HEK293 (cell line): Measurements from ENCODE around the gene UTP14A.

Source experiments
- CTCF ChIP-seq: fragments of 450-650 bp; formaldehyde crosslinking; IDR thresholded peaks from 2 replicates; pipeline ENCODE4 v1.5.1; 2016; ENCODE audit warnings: missing biosample characterization, missing genetic modification characterization
- REST ChIP-seq: fragments of 450-650 bp; formaldehyde crosslinking; IDR thresholded peaks from 2 replicates; pipeline ENCODE4 v1.5.1; 2016; ENCODE audit warnings: missing biosample characterization, missing genetic modification characterization

- TF ChIP-seq CTCF (tag by site-specific recombination): no peak
- no peak for TF ChIP-seq REST (tag by site-specific recombination)
These were observed 51.5 kb downstream of the UTP14A start for GRCh38 chrX:129957241-129958082.
